ENCODE measurements around the gene BLM.

BLM gene

DNA sequence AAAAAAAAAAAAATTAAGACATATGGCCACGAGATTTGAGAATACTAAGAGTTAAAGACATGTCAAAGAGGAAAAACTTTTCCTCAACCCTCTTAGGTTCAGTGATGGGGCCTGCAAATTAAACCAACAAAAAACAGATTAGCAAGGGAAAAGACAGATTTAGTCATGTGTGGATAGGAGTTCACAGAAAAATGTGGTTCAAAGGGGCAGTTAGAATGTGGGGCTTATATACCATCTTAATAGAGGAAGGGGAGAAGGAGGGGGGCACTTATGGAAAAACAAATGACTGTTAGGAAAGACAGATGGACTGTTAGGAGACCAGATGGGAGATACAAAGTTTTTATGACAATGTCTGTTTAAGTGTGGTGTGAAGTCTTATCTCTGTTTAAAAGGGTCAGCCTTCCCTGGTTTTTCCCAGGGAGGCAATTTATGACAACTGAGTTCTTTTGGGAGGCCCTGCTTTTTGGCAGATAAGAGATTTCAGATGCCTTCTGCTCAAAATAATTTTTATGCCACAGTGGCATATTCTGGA is 82.6 kb downstream of the BLM start:
- TF ChIP-seq, protein P1, sequence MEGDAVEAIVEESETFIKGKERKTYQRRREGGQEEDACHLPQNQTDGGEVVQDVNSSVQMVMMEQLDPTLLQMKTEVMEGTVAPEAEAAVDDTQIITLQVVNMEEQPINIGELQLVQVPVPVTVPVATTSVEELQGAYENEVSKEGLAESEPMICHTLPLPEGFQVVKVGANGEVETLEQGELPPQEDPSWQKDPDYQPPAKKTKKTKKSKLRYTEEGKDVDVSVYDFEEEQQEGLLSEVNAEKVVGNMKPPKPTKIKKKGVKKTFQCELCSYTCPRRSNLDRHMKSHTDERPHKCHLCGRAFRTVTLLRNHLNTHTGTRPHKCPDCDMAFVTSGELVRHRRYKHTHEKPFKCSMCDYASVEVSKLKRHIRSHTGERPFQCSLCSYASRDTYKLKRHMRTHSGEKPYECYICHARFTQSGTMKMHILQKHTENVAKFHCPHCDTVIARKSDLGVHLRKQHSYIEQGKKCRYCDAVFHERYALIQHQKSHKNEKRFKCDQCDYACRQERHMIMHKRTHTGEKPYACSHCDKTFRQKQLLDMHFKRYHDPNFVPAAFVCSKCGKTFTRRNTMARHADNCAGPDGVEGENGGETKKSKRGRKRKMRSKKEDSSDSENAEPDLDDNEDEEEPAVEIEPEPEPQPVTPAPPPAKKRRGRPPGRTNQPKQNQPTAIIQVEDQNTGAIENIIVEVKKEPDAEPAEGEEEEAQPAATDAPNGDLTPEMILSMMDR (IDR thresholded peaks at IDR 0.05; ENCODE audit: insufficient read depth, low read length, missing control alignments): no peak
- CTCF ChIA-PET: no interaction called here
- DNase-seq (ENCODE audit: low read depth, low spot score): no peak
- POLR2A ChIA-PET: no interaction called here
- no peak overlapping the region for H3K4me3 ChIP-seq (ENCODE audit: low read depth, low read length)

DNA sequence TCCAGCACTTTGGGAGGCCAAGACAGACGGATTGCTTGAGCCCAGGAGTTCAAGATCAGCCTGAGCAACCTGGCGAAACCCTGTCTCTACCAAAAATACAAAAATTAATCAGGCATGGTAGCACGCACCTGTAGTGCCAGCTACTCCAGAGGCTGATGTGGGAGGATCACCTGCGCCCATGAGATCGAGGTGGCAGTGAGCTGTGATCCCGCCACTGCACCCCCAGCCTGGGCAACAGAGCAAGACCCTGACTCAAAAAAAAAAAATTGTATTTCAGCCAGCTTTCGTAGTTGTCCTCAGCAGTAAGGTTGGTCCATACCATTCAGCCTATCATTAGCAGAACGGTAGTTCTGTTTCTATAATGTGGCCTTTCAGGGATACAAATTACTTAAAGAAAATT is 84.7 kb downstream of the BLM start:
- ChIA-PET POLR2A (no interaction called here), CTCF (interaction anchor here (1.2 kb wide), 1 partner anchor 84 kb away, joined by 5 read pairs; no protein-coding TSS in a partner anchor)
- no peak overlapping the region for H3K4me3 ChIP-seq (ENCODE audit: low read depth, low read length)
- TF ChIP-seq, protein P1 (IDR thresholded peaks at IDR 0.05; ENCODE audit: insufficient read depth, low read length, missing control alignments): no peak
- DNase-seq (ENCODE audit: low read depth, low spot score): no peak

DNA sequence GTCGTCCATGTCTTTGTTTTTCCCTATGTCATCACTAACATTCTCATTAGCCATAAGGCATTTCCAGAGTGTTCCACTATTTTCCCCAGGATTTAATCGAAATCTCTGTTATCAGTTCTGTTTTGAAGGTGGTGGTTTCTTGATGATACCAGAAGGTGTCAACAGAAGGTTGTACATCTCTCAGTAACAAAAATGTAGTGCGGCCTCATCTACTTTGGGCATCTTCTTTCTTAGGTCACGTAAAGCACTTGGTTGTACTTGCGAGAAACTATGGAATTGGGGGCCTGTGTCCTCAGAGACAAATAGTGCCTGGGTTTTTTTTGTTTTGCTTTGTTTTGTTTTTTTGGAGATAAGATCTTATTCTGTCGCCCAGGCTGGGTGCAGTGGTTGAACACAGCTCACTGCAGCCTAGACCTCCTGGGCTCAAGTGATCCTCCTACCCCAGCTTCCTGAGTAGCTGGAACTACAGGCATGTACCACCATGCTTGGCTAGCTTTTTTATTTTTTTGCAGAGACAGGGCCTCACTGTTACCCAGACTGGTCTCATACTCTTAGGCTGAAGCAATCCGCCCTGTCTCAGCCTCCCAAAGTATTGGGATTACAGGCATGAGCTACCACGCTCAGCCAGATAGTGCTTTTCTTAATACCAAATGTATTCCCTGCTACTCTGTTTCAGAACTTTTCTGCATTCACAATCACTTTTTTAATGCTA is 90.1 kb downstream of the BLM start:
- DNase-seq (ENCODE audit: low read depth, low spot score): no peak
- H3K4me3 ChIP-seq (ENCODE audit: low read depth, low read length): no peak overlapping the region
- POLR2A ChIA-PET: no interaction called here
- TF ChIP-seq, protein P1 (IDR thresholded peaks at IDR 0.05; ENCODE audit: insufficient read depth, low read length, missing control alignments): no peak
- CTCF ChIA-PET: no interaction called here

DNA sequence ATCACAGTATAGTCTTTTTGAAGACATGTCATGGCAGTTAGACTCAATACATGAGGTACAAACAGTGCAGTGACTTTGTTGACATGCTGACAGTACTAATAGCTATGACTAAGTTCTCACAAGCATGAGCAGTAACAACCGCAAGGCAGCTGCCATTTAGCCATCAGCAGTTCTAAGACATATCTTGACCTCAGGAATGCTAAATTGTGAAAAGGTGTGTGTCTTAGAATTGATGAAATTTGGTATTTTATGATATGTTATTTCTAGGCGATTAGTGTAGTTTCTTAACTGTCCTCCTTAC is 90.6 kb downstream of the BLM start:
- no peak for DNase-seq (ENCODE audit: low read depth, low spot score)
- ChIA-PET POLR2A (no interaction called here), CTCF (no interaction called here)

DNA sequence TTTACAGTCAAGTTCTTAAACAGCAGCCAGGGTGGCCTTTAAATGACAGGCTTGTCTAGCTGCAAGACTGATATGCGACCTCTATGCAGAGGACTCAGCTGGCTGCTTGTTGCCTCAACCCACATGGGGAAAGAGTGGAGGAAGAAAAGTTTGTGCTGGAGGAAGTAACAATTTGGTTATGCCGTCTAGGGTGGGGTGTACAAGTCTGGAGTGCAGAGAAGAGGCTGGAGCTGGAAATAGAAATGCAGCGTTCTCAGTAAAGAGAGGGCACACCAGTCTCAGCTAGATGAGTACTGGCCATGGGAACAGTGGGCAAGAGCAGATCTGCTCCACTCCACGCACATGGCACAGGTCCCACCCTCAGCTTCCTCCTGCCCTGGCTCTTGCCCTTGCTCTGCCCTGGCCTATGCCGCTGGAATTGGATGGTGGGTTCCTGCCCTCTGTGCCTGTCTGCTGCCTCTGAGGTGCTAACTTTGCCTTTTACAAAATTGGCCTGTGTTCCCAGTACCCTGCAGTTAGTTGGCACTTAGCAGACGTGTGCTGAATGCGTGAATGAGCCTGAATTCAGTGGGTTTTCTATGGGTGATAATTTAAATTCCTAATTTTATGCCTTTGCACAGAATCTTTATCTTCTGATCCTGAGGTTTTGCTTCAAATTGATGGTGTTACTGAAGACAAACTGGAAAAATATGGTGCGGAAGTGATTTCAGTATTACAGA is 91.5 kb downstream of the BLM start:
- TF ChIP-seq, protein P1 (IDR thresholded peaks at IDR 0.05; ENCODE audit: insufficient read depth, low read length, missing control alignments): no peak
- POLR2A ChIA-PET: no interaction called here
- H3K4me3 ChIP-seq (ENCODE audit: low read depth, low read length): no peak overlapping the region
- DNase-seq (ENCODE audit: low read depth, low spot score): no peak
- CTCF ChIA-PET: no interaction called here

More for the DNA sequence above, 90.6 kb downstream of the BLM start:
- TF ChIP-seq, protein P1 (IDR thresholded peaks at IDR 0.05; ENCODE audit: insufficient read depth, low read length, missing control alignments): no peak
- no peak overlapping the region for H3K4me3 ChIP-seq (ENCODE audit: low read depth, low read length)

DNA sequence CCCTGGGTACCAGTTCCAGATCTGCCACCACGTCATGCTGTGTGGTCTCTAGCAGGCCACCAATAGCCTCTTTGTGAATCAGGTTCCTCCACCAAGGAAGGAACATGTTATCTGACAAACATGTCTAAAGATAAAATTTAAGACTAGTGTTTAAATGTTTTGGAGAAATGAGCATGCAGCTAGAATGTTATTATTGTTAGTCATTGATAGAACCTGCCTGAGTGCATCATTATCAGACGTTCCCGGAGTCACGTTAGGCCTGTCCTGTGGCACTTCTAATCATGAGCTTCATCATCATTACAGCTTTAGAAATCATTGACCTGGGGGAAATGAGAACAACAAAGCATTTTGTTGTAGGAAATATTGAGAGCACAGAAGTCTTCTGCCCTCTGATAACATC is 92.4 kb downstream of the BLM start:
- ChIA-PET CTCF (no interaction called here), POLR2A (no interaction called here)
- TF ChIP-seq, protein P1 (IDR thresholded peaks at IDR 0.05; ENCODE audit: insufficient read depth, low read length, missing control alignments): no peak

More for the DNA sequence above, 92.4 kb downstream of the BLM start:
- H3K4me3 ChIP-seq (ENCODE audit: low read depth, low read length): no peak overlapping the region
- no peak for DNase-seq (ENCODE audit: low read depth, low spot score)
